ENCODE measurements around the gene DEPDC1.

GRCh38 chr1:68484618-68485017 lies 12.3 kb downstream of the DEPDC1 start:
- TF ChIP-seq POLR2AphosphoS5 (IDR thresholded peaks at IDR 0.05; ENCODE audit: low read depth, low read length) (no peak), SIN3A (IDR thresholded peaks at IDR 0.05; ENCODE audit: borderline replicate concordance, insufficient read depth, low read length) (no peak), TAF1 (IDR thresholded peaks at IDR 0.05; ENCODE audit: borderline replicate concordance, insufficient read depth, low read length) (no peak), FOXP2 (optimal IDR thresholded peaks at IDR 0.05; ENCODE audit: borderline replicate concordance, extremely low read depth, extremely low read length, insufficient read depth) (no peak)

Measured in PFSK-1 (cell line).